ELR (cell line): ENCODE results near the gene USP6NL.
"Not testable (repeated sequence)": the region's sequence is repeated elsewhere in the genome, so short reads cannot be mapped to it uniquely, and the experiment has no call there.

ENCODE experiments used
- DNase-seq: peaks from one replicate; pipeline ENCODE4 v3.0.0-alpha.2; 2015; ENCODE audit warnings: low read depth

Gene USP6NL

DNA sequence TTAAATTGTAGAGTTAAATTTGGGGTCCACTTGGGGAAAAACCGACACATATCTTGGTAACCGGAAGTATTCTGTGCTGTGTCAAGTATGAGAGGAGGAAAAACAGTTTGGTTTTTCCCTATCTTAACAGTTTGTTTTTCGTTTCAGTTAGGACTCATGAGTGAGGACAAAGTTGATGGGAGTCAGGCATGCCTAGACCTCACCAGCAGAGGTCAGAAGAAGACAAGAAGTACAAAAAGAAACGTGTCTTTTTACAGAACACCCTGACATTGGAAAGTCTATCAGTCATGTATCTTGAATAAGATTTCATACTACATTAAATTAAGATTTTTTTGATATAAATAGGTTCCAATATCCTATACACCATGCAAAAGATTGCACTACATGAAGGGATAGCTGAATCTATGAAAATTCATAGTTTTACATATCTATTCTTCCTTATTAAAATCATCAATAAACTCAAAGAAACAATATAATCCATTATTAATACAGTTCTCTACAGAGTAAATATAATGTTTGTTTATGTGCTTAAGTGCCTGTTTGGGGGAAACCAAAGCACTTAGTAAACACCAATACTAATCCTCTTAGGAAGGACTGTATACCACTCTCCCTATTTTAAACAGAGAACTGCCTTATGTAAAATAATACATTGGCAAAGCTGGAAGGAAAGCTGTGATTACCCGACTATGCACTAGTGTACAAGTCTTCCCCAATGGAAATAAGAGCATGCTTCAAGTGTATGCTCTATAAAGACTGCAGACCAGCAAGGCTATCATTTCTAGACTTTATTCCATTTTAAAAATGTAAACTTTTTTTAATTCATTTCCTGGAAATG, 95.6 kb downstream of the USP6NL start:
- peak; percentile 72 for DNase-seq

DNA sequence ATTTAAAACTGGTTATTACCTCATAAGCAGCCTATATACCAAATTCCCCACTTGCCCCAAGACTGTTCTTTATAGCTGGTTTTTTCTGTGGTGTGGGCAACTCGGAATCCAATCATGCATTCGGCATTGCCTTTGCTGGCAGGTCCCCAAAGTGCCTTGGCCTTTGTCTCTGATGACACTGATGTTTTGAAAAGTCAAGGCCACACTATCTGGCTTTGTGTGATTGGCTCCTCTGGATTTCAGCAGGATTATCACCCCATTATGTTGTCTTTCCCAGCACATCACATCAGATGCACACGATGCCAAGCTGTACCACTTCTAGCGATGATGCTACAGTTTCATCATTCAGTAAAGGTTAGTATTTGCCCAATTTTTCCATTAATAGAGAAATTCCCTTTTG, 97.7 kb downstream of the USP6NL start:
- DNase-seq: no peak

DNA sequence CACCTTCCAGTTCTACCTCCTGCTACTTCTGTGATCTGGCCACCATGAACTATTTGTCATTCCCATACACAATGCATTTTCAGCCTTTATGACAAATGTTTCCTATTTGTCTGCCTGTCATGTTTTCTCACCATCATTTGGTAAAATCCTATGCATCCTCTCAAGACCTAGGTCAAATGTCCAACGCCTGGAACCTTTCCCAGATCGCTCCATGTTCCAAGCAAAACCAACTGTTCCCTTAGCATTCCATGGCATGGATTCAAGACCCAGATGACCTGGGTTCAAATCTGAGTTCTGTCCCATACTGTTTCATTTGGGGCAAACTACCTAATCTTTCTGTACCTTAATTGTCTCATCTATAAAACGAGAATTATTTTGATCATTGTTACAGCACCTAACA, 98.9 kb downstream of the USP6NL start:
- DNase-seq: no peak

DNA sequence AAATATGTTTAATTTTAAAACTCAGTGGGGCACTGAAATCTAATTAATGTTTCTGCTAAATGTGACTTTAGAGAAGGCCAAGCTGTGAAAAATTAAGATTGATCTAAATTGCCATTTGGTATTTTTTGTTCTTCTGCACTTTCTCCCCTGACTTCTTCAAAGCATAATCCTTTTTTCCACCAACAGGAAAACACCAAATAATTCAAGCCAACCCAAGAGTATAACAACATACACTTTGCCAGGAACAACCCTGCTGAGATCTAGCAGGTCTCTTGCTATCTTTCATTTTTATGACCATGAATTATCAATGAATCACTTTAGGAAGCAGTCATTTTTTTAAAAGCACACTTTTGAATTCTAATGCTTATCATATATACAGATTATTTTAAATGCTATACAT, 100.1 kb downstream of the USP6NL start:
- no peak for DNase-seq

DNA sequence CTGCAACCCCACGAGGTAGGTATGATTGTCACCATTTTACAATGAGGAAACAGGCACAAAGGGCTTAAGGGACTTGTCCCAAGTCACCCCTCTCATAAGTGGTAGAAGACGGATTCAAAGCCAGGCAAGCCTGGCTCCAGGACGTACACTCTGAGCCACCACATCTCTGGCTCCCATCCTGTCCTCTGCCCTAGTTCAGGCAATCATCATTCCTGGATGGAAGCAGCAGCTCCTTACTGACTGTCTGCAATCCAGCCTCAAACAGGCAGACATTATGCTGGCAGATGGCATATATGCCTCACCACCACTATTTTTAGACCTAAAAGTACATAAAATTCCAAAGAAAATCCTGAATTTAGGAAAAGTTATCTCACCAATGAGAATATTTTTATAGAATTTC, 100.7 kb downstream of the USP6NL start:
- no peak for DNase-seq

DNA sequence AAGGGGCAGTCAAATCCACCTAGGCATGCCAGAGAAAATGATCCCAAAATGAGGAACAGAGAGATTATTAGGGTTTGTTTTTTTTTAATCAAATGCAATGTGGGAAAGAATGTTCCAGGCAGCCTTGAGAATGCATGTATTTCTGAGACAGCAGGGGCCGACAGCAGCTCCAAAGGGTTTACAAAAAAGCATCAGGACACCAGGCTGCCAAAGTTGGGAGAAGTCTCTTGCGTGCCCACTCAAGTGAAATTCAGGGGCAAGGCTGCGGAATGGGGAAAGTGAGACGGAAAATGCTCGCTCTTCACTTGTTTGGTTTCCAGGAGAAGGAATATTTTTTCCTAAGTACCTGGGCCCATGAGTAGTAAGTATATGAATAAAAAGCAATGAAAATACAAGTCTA, 101.2 kb downstream of the USP6NL start:
- no peak for DNase-seq

DNA sequence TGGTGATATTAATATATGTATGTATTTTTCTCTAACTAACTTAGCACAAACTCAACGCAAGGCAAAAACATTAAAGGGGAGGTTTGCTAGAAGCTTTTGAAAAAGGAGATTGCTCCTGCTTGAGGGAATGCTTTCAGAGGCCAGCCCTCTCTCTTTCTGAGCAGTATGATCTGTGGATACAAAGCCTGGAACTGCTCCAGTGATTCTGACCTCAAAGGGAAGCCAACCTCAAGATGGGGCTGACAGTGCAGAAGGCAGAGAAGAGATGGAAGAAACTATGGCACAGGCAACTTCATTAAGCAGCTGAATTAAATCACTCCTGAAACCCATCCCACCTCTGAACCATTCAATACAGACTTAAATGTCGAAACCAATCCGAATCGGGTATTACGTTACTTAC, 102.4 kb downstream of the USP6NL start:
- DNase-seq: no peak

DNA sequence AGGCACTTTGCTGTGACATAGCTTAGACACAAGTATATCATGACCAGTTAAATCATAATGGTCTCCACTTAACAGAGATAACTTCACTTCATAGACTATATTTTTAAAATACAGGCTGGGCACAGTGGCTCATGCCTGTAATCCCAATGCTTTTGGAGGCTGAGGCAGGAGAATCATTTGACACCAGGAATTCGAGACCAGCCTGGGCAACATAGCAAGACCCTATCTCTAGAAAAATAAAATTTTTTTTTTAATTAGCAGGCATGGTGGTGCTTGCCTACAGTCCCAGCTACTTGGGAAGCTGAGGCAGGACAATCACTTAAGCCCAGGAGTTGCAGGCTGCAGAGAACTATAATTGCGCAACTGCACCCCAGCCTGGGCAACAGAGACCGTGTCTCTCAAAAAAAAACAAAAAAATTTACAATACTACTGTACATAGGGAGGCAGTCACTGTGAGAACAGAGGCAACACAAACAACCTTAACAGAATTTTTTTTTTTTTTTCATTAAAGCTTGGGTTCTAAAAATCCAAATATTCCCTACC, 105.1 kb downstream of the USP6NL start:
- DNase-seq: no peak

DNA sequence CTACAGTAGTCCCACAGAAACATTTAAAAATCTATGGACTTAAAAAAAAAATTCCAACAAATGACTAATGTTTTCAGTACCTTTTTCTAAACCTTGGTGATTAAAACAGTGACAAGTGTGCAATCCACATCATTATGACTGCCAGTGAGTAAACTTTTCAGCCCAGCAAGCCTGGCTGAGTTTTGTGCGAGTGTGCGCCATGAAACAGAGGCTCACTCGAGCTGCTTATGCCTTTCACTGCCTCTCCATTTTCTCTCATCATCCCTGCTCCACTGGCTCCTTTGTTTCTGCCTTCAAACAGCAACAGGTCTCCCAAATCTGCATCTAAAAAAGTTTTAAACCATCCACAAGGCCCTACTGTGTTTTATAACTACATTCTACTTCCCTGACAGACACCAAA, 105.8 kb downstream of the USP6NL start:
- DNase-seq: no peak

DNA sequence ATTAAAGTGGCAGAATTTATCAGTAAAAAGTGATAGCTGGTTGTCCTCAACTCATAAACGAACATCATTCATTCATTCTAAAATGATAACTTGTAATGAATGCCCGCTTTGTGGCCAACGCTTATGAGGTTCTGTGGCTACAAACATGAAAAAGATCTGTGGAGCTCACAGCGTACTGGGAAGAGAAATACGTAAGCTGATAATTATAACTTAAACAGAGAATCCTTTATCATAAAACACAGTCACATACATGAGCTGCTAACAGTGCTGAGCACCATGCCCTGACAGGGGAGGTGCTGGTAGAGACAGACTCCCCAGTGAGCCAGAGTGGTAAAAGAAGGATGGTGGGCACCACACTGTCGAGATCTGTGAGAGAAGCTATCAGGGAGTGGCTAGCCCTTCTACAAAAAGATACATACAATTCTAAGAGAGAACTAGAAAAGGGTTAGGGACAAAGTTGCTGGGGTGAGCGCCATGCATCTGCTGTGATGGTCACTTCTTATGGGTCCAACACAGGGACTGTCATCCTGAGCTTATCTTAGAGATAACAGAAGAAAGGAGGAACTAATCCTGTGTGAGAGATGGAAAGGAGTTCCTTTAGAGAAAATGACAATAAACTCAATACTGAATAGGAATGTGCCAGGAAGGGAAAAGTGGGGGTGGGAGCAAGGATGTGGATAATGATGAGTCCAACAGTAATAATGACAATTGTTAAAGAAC, 106.7 kb downstream of the USP6NL start:
- DNase-seq: no peak

DNA sequence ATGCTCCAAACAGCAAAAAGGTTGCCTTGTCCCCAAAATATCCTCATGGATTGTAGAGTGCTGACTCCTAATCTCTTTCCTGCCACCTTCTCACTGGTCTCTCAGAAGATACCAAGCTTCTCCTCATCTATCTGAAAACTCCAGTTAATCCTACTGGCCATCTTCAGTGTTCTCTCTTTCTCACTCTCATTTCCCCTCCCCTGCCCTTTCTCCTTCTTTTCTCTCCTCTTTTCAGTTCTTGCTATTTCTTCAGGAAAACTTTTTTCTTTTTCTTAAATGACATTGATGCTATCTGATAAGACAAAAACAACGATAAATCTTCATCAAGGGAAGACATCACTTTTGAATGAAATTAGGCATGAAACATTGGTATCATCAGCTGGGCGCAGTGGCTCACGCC, 109.8 kb downstream of the USP6NL start:
- no peak for DNase-seq

DNA sequence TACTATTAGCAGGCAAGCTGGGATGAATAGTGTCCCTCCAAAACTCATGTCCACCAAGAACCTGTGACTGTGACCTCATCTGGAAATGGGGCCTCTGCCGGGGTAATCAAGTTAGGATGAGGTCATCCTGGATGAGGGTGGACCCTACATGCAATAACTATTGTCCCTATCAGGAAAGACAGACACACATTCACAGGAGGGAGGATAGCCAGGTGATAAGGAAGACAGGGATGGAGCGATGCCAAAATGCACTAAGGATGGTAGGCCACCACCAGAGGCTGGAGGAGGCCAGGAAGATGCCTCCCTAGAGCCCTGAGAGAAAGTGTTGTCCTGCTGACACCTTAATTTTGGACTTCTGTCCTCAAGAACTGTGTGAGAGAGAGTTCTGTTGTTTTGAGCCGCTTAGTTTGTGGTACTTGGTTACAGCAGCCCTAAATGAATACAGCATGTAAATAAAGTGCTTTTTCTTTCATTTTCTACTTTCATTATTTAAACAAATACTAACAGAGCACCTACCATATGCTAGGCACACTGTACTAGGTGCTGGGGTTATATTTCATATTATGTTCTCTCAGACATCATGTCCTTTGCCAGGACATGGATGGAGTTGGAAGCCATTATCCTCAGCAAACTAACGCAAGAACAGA, 111.9 kb downstream of the USP6NL start:
- no peak for DNase-seq

DNA sequence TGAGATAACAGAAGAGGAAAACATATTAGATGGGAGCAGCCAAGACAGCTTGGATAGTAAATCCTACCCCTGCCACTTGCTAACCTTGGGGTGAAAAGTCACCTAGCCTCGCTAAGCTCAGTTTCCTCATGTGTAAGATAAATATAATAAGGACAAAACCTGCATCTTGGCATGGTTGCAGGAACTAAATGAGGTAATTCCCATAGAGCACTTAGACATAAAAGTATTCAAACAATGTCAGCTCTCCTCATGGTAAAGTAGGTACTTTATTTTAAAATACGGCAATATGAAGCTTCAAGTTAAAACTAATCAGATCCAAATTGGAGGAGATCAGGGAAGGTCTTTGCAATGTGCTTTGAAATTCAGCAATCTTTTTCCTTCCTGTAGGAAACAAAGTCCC, 113.1 kb downstream of the USP6NL start:
- DNase-seq: no peak

DNA sequence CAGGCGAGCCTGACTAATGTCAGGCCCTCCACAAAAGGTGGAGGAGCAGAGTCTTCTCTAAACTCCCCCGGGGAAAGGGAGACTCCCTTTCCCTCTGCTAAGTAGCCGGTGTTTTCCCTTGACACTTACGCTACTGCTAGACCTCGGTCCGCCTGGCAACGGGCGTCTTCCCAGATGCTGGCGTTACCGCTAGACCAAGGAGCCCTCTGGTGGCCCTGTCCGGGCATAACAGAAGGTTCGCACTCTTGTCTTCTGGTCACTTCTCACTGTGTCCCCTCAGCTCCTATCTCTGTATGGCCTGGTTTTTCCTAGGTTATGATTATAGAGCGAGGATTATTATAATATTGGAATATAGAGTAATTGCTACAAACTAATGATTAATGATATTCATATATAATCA, 116.5 kb downstream of the USP6NL start:
- DNase-seq: not testable (repeated sequence)

DNA sequence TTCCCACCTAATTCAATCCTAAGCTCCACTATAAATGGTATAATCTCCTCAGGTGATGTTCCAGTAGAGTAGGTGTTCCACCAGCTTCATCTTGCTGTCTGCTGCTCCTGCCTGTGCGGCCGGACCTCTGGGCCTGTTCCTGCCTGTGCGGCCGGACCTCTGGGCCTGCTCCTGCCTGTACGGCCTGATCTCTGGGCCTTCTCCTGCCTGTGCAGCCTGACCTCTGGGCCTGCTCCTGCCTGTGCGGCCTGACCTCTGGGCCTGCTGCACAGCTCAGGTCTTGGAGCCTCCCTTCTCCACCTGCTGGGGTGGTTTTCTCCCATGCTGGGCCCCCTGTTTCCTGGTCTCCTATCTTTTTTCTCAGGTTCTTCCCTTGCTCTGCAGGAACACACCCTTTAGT, 117.8 kb downstream of the USP6NL start:
- no peak for DNase-seq

DNA sequence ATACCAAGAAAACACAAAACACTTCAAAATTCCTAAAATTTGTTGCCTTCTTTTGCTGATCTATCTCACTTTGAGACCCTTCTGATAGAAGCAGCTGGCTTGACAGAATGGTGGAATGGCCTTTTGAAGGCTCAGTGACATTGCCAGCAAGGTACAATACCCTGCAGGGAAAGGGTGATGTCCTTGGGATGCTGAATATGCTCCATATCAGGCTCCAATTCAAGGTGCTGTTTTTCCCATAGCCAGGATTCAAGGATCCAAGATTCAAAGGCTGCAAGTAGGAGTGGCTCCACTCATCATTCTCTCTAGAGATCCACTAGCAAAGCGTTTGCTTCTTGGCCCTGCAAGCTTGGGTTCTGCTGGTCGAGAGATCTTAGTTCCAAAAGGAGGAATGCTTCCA, 120.4 kb downstream of the USP6NL start:
- DNase-seq: no peak

DNA sequence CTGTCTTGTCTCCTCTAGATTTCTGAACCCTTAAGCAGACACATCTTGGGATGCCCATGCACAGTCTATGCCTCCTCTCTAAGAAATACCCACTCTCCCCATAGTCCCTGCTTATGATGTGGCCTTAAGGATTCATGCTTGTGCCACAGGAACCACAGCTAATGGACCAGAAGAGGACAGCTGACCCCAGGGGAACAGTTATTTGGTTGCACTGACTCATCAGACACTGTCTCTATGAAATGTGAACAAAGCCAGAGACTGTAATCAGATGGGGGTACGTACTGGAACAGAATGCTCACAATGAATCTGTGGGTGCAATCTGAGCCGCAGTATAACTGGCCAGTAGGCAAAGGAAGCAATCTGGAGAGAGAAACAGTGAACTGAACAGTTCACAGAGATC, 121.9 kb downstream of the USP6NL start:
- no peak for DNase-seq

DNA sequence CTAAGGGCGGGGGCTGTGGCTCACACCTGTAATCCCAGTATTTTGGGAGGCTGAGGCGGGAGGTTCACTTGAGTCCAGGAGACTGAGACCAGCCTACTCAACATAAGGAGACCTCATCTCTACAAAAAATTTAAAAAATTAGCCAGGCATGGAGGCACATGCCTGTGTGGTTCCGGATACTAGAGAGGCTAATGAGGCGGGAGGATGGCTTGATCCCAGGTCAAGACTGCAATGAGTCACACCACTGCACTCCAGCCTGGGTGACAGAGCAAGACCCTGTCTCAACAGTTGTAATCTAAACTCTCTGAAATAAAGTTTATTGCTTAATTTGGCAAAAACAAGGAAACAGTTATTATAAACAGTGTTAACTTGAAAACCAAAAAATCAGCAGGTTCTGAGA, 123.3 kb downstream of the USP6NL start:
- DNase-seq: peak; percentile 20

DNA sequence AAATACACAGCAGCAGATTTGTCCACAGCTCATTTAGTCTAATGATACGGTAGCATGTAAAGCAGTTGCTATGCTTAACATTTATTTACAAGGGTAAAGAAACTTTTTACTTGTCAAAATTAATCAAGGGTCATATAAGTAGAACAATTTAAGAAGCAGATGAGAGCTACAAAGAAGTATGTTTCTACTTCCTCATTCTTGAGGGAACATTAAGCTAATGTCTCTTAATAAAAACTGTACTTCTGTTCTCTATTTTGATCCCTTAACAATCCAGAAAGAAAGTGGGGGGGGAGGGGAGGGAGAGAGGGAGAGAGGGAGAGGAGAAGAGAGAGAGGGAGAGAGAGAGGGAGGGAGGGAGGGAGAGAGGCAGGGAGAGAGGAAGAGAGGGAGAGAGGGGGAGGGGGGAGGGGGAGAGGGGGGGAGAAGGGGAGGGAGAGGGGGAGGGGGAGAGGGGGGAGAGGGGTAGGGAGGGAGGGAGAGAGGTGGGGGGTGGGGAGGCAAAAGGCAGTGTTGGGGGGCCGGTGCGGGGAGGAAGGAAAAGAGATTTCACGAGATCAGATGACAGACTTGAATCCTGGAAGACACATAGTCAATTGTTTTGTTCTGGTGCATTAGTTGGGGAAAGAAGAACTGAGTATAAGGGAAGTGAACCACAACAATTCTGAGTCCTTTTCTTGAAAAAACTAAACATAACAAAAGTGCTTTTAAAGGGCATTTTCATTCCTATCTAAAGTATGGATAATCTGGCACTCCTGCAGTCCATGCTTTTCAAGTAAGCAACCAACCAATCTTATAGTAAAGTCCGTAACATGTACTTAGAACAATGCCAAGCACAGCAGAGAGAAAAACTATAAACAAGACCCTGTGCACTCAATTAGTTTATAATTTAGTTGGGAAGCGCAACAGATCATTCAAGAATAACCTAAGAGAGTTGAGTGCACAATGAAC, 128.0 kb downstream of the USP6NL start:
- no peak for DNase-seq

DNA sequence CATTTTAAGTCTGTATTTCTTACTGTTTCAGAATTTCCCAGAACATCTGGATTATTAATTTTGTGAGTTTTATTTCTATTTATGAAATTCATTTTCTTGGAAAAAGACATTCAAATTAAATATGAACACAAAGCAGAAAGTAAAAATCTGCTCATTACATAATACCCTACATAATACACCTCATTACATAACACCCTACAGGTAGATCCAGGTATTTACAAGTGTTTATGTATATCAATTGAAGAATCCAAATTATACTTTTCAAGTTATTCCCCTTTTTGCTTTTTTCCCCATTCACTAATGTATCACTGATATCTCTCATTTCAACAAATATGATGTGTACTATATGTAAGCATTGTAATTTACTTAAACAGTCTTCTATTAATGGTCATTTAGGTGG, 129.1 kb downstream of the USP6NL start:
- DNase-seq: no peak

DNA sequence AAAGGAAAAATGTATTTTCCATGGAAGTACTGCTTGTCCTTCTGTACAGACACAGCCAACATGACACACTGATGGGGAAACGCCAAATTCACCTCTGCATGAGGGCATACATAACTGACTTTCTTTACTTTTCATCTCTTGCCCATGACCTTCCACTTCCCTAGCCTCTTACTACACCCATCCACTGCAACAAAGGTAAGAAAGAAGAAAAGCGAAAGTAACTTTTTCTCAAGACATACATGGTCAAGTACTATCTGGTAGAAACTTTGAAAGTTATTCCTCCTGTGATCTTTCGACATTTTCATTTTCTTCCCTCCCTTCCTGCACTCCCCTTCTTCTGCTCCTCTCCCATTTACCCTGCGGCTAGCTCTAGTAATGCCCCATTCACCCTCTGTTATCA, 130.8 kb downstream of the USP6NL start:
- no peak for DNase-seq

DNA sequence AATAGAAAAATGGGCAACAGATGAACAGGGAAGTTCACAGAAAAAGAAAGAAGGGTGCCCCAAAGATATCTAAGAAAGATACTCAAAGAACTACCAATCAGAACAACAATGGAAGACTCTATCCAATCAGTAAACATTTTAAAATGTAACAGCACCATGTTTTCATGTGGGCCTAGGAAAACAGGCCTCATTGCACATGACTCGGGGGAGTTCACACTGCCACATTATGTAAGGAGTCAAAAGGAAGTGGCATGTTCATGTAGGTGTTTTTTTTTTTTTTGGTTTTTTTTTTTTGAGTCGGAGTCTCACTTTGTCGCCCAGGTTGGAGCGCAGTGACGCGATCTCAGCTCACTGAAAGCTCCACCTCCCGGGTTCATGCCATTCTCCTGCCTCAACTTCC, 132.2 kb downstream of the USP6NL start:
- no peak for DNase-seq
